Panc1 (cell line): ENCODE results near the gene EYA2. TPM values are rescaled to one million over a fixed set of nuclear protein-coding genes. Genes with fewer than 3 reads are reported as not detected.

ENCODE experiments used
- ATAC-seq: fragments of 200-7000 bp; cut with Tn5 transposase; 2 replicates; pipeline ENCODE4 v1.9.1; 2020; ENCODE audit warnings: mild to moderate bottlenecking, moderate library complexity
- BruUV-seq: library from RNA; stranded (reverse); fragments of 400-500 nt; replicated peaks from 2 replicates; lab custom pipeline; 2021; lab: Mats Ljungman, UMichigan
- CTCF ChIA-PET: fragments of 300-600 bp; sonication (Branson Sonifier 250); formaldehyde crosslinking; loops from one replicate; lab custom pipeline; 2022; ENCODE audit warnings: antibody characterized with exemption; lab: Charles Lee
- POLR2A ChIA-PET: fragments of 300-600 bp; sonication (Branson Sonifier 250); formaldehyde crosslinking; loops from one replicate; lab custom pipeline; 2022; ENCODE audit warnings: antibody characterized with exemption; lab: Charles Lee
- DNase-seq: peaks from one replicate; pipeline ENCODE4 v3.0.0-alpha.2; 2010; ENCODE audit warnings: low read depth, low spot score
- H3K27ac ChIP-seq: 2 replicates; pipeline ENCODE4 v1.5.1; 2011; ENCODE audit warnings: mild to moderate bottlenecking, low read length, inconsistent platforms
- H3K27me3 ChIP-seq: fragments of 200-500 bp; sonication (Bioruptor generic); 2 replicates; pipeline ENCODE4 v1.6.0; 2014; ENCODE audit warnings: low read length, inconsistent platforms; ENCODE audit not compliant: control insufficient read depth, insufficient read depth
- H3K36me3 ChIP-seq: fragments of 200-500 bp; sonication (Bioruptor generic); 2 replicates; pipeline ENCODE4 v1.5.1; 2014; ENCODE audit warnings: inconsistent platforms, mild to moderate bottlenecking, low read length, moderate library complexity; ENCODE audit not compliant: control insufficient read depth, insufficient read depth
- H3K4me1 ChIP-seq: 2 replicates; pipeline ENCODE4 v1.5.1; 2011; ENCODE audit warnings: inconsistent platforms, mild to moderate bottlenecking, low read length, moderate library complexity; ENCODE audit not compliant: control insufficient read depth, insufficient read depth
- H3K4me3 ChIP-seq, 2 experiments: 2 replicates each; pipeline ENCODE4 v1.5.1; 2011 to 2012; ENCODE audit warnings: low read depth in 2 of 2, low read length in 2 of 2, mild to moderate bottlenecking in 2 of 2, inconsistent platforms in 1 of 2, moderate library complexity in 1 of 2
- H3K9me3 ChIP-seq: fragments of 200-500 bp; sonication (Bioruptor generic); 2 replicates; pipeline ENCODE4 v1.5.1; 2014; ENCODE audit warnings: low read depth, mild to moderate bottlenecking, inconsistent platforms, low read length, moderate library complexity; ENCODE audit not compliant: control insufficient read depth, insufficient read depth
- CTCF ChIP-seq: fragments of 450-650 bp; IDR thresholded peaks from 2 replicates; pipeline ENCODE4 v1.5.1; 2017; ENCODE audit warnings: mild to moderate bottlenecking
- POLR2AphosphoS5 ChIP-seq: IDR thresholded peaks from 2 replicates; pipeline ENCODE4 v1.6.1; 2012; ENCODE audit warnings: mild to moderate bottlenecking, low read depth, low read length, moderate library complexity
- REST ChIP-seq, 2 experiments: IDR thresholded peaks; 2 replicates each; pipeline ENCODE4 v1.6.1; 2011 to 2012; ENCODE audit warnings: low read depth in 2 of 2, control low read depth in 1 of 2, low read length in 1 of 2, mild to moderate bottlenecking in 1 of 2, moderate library complexity in 1 of 2; ENCODE audit not compliant: insufficient read depth in 1 of 2
- SIN3A ChIP-seq: IDR thresholded peaks from 2 replicates; pipeline ENCODE4 v1.6.1; 2012; ENCODE audit warnings: low read depth, mild to moderate bottlenecking, low read length, moderate library complexity, borderline replicate concordance; ENCODE audit not compliant: insufficient read depth
- TCF7L2 ChIP-seq: IDR thresholded peaks from 2 replicates; pipeline ENCODE4 v1.6.1; 2011; ENCODE audit warnings: mild to moderate bottlenecking, low read depth, low read length, inconsistent platforms
- in situ Hi-C: cut with HindIII; loops from 2 replicates; pipeline ENCODE4 v1.10.0; 2016; ENCODE audit warnings: low sequenced_read_pairs, low pct_unique_long_range_greater_than_20kb
- intact Hi-C: fragments of 100-400 bp; cut with micrococcal nuclease; formaldehyde crosslinking; loops from one replicate; pipeline ENCODE4 v1.10.0; 2022; ENCODE audit not compliant: unreplicated experiment
- total RNA-seq: library from RNA; stranded (reverse); gene quantifications from one replicate; pipeline ENCODE4 v1.2.1, GENCODE V29; 2021; ENCODE audit not compliant: unreplicated experiment

The EYA2 gene
- total RNA-seq, 1 experiment from 2014 or later, result 1.9 TPM

GRCh38 chr20:46995561-46996142, 101.0 kb downstream of the EYA2 start:
- in situ Hi-C loops (no loop called here), intact Hi-C loops (no loop called here)
- no peak for ATAC-seq
- ChIA-PET POLR2A (no interaction called here), CTCF (no interaction called here)
- TF ChIP-seq POLR2AphosphoS5 (no peak), REST (IDR thresholded peaks at IDR 0.05; ENCODE audit: insufficient read depth in 1 of 2, low read depth in 2 of 2, low read length in 1 of 2) (no peak), CTCF (no peak), TCF7L2 (no peak), SIN3A (no peak)
- H3K36me3 ChIP-seq, result no peaks in the 10 kb centered on the region
- H3K9me3 ChIP-seq, result no peaks in the 10 kb centered on the region
- DNase-seq, result no peak
- no peak overlapping the region for H3K4me3 ChIP-seq
- no TSS peak for BruUV-seq
- no peaks in the 10 kb centered on the region for H3K4me1 ChIP-seq
- H3K27me3 ChIP-seq, result no peaks in the 10 kb centered on the region; the same call in none of the 2 replicates
- H3K27ac ChIP-seq, result no peak overlapping the region

GRCh38 chr20:46997187-46997586, 102.5 kb downstream of the EYA2 start:
- BruUV-seq, result no TSS peak
- no peak for DNase-seq
- CTCF ChIA-PET, result no interaction called here

More at GRCh38 chr20:46997187-46997586, 102.5 kb downstream of the EYA2 start:
- no peaks in the 10 kb centered on the region for H3K9me3 ChIP-seq
- POLR2A ChIA-PET, result no interaction called here
- intact Hi-C loops, result no loop called here
- in situ Hi-C loops, result no loop called here
- H3K4me3 ChIP-seq, result no peak overlapping the region
- H3K4me1 ChIP-seq, result no peaks in the 10 kb centered on the region
- H3K27ac ChIP-seq, result no peak overlapping the region
- TF ChIP-seq SIN3A, result no peak
- TF ChIP-seq POLR2AphosphoS5, result no peak
- TF ChIP-seq CTCF, result no peak
- TF ChIP-seq REST (IDR thresholded peaks at IDR 0.05; ENCODE audit: insufficient read depth in 1 of 2, low read depth in 2 of 2, low read length in 1 of 2), result no peak
- no peak for TF ChIP-seq TCF7L2
- H3K36me3 ChIP-seq, result no peaks in the 10 kb centered on the region
- H3K27me3 ChIP-seq, result no peaks in the 10 kb centered on the region; the same call in none of the 2 replicates
- no peak for ATAC-seq
